H1 (cell line): ENCODE data around the gene ERICH6. TPM values are rescaled to one million over a fixed set of nuclear protein-coding genes. Genes with fewer than 3 reads are reported as not detected.
"Not testable (repeated sequence)": the region's sequence is repeated elsewhere in the genome, so short reads cannot be mapped to it uniquely, and the experiment has no call there.

ENCODE experiments used
- CTCF ChIA-PET: fragments of 300-600 bp; sonication (Branson Sonifier 250); formaldehyde crosslinking; loops from one replicate; lab custom pipeline; 2021; ENCODE audit not compliant: partially characterized antibody; lab: Charles Lee
- POLR2A ChIA-PET: fragments of 300-600 bp; sonication (Branson Sonifier 250); formaldehyde crosslinking; loops from one replicate; lab custom pipeline; 2021; ENCODE audit warnings: inconsistent platforms; ENCODE audit not compliant: partially characterized antibody; lab: Charles Lee
- DNase-seq, 2 experiments: peaks; one replicate each; pipeline versions ENCODE4 v3.0.0 to v3.0.0-alpha.2; 2010 to 2022; ENCODE audit warnings: low spot score in 2 of 2, low read depth in 1 of 2, mixed read lengths in 1 of 2
- FAIRE-seq: peaks from 2 replicates; lab custom pipeline; 2011; peaks lifted over from hg19 to GRCh38; lab: Jason Lieb, UNC
- H2AFZ ChIP-seq: 2 replicates; pipeline ENCODE4 v1.8.1; 2012; ENCODE audit warnings: low read length, inconsistent platforms
- H2AK5ac ChIP-seq: 2 replicates; pipeline ENCODE4 v1.6.1; 2013; ENCODE audit warnings: low read depth, low read length
- H2BK120ac ChIP-seq: replicated peaks from 2 replicates; pipeline ENCODE3; 2013; ENCODE audit warnings: low read depth, low read length, inconsistent platforms
- H2BK12ac ChIP-seq: 2 replicates; pipeline ENCODE4 v1.6.1; 2013; ENCODE audit warnings: low read depth, low read length
- H2BK15ac ChIP-seq: 2 replicates; pipeline ENCODE4 v1.6.1; 2013; ENCODE audit warnings: low read length
- H2BK20ac ChIP-seq: 2 replicates; pipeline ENCODE4 v1.6.1; 2013; ENCODE audit warnings: low read length
- H2BK5ac ChIP-seq: 2 replicates; pipeline ENCODE4 v1.6.1; 2013; ENCODE audit warnings: low read depth, low read length
- H3K14ac ChIP-seq: 2 replicates; pipeline ENCODE4 v1.6.1; 2013; ENCODE audit warnings: inconsistent platforms; ENCODE audit not compliant: insufficient read length
- H3K18ac ChIP-seq: 2 replicates; pipeline ENCODE4 v1.6.1; 2013; ENCODE audit warnings: low read length; ENCODE audit errors: extremely low read depth
- H3K23ac ChIP-seq: 2 replicates; pipeline ENCODE4 v1.6.1; 2013; ENCODE audit warnings: inconsistent platforms; ENCODE audit not compliant: insufficient read length
- H3K23me2 ChIP-seq: 2 replicates; pipeline ENCODE4 v1.6.1; 2013; ENCODE audit warnings: low read depth, low read length
- H3K27ac ChIP-seq: 2 replicates; pipeline ENCODE4 v1.6.1; 2011; ENCODE audit warnings: low read depth, low read length, inconsistent platforms
- H3K27me3 ChIP-seq, 4 experiments: replicated peaks in 1 of 4; 1 replicate in 1 of 4; 2 replicates in 3 of 4; pipeline versions ENCODE4 v1.6.1 to v1.8.1; 2011 to 2013; ENCODE audit warnings: low read length in 3 of 4, mild to moderate bottlenecking in 3 of 4, inconsistent platforms in 2 of 4, mixed read lengths in 2 of 4, moderate library complexity in 1 of 4; ENCODE audit not compliant: control insufficient read depth in 3 of 4, insufficient read depth in 3 of 4; ENCODE audit errors: extremely low read depth in 1 of 4
- H3K36me3 ChIP-seq, 4 experiments: 2 replicates each; pipeline versions ENCODE4 v1.6.1 to v1.8.1; 2011 to 2013; ENCODE audit warnings: mild to moderate bottlenecking in 4 of 4, low read length in 3 of 4, moderate library complexity in 2 of 4, control low read depth in 1 of 4, inconsistent platforms in 1 of 4; ENCODE audit not compliant: insufficient read depth in 4 of 4, control insufficient read depth in 2 of 4
- H3K4ac ChIP-seq: replicated peaks from 2 replicates; pipeline ENCODE3; 2013; ENCODE audit warnings: low read length, low read depth, mixed read lengths, inconsistent platforms; ENCODE audit not compliant: insufficient read length
- H3K4me1 ChIP-seq, 4 experiments: replicated peaks in 1 of 4; 1 replicate in 1 of 4; 2 replicates in 3 of 4; pipeline versions ENCODE4 v1.6.1 to v1.8.1; 2011 to 2013; ENCODE audit warnings: low read length in 3 of 4, inconsistent platforms in 2 of 4, mixed read lengths in 1 of 4; ENCODE audit not compliant: insufficient read depth in 4 of 4, control insufficient read depth in 3 of 4
- H3K4me2 ChIP-seq, 2 experiments: 2 replicates each; pipeline versions ENCODE4 v1.6.1 to v1.8.1; 2011 to 2013; ENCODE audit warnings: low read depth in 2 of 2, low read length in 2 of 2, control low read depth in 1 of 2, inconsistent platforms in 1 of 2, mild to moderate bottlenecking in 1 of 2; ENCODE audit not compliant: insufficient read depth in 1 of 2
- H3K4me3 ChIP-seq, 4 experiments: fragments of 200-600, 300-600 bp in 1 of 4; sonication (generic), shearing (Covaris generic), sonication (Bioruptor Twin) in 1 of 4; 2 replicates each; pipeline versions ENCODE4 v1.5.1 to v1.8.1; 2011 to 2016; ENCODE audit warnings: low read length in 4 of 4, low read depth in 3 of 4, control low read depth in 2 of 4, inconsistent platforms in 2 of 4, mild to moderate bottlenecking in 2 of 4, mixed read lengths in 1 of 4, moderate library complexity in 1 of 4; ENCODE audit not compliant: insufficient read depth in 2 of 4; ENCODE audit errors: extremely low read depth in 1 of 4
- H3K56ac ChIP-seq: replicated peaks from 2 replicates; pipeline ENCODE3; 2013; ENCODE audit warnings: low read depth, mild to moderate bottlenecking, mixed read lengths, low read length, inconsistent platforms; ENCODE audit not compliant: insufficient read length
- H3K79me1 ChIP-seq: 2 replicates; pipeline ENCODE4 v1.6.1; 2013; ENCODE audit warnings: low read depth, low read length, control low read depth
- H3K79me2 ChIP-seq, 2 experiments: 2 replicates each; pipeline versions ENCODE4 v1.6.1 to v1.8.1; 2012 to 2013; ENCODE audit warnings: low read length in 2 of 2, mild to moderate bottlenecking in 2 of 2, inconsistent platforms in 1 of 2; ENCODE audit not compliant: insufficient read depth in 2 of 2, control insufficient read depth in 1 of 2
- H3K9ac ChIP-seq, 4 experiments: replicated peaks in 1 of 4; 1 replicate in 1 of 4; 2 replicates in 3 of 4; pipeline versions ENCODE4 v1.6.1 to v1.8.1; 2011 to 2013; ENCODE audit warnings: low read depth in 3 of 4, low read length in 3 of 4, control low read depth in 2 of 4, mild to moderate bottlenecking in 2 of 4, moderate library complexity in 2 of 4, inconsistent platforms in 1 of 4; ENCODE audit errors: extremely low read depth in 1 of 4
- H3K9me3 ChIP-seq, 2 experiments: 2 replicates each; pipeline versions ENCODE4 v1.6.1 to v1.8.1; 2012 to 2013; ENCODE audit warnings: mild to moderate bottlenecking in 2 of 2, moderate library complexity in 2 of 2, control low read depth in 1 of 2, inconsistent platforms in 1 of 2, low read depth in 1 of 2, low read length in 1 of 2, mixed read lengths in 1 of 2; ENCODE audit not compliant: insufficient read depth in 2 of 2
- H4K20me1 ChIP-seq, 2 experiments: replicated peaks in 1 of 2; 2 replicates each; pipeline versions ENCODE3 to v1.8.1; 2011 to 2013; ENCODE audit warnings: inconsistent platforms in 2 of 2, low read length in 2 of 2, mild to moderate bottlenecking in 1 of 2; ENCODE audit not compliant: insufficient read depth in 2 of 2, control insufficient read depth in 1 of 2
- H4K5ac ChIP-seq: 2 replicates; pipeline ENCODE4 v1.6.1; 2013; ENCODE audit warnings: low read length, low read depth, mixed read lengths, inconsistent platforms; ENCODE audit not compliant: insufficient read length
- H4K8ac ChIP-seq: 2 replicates; pipeline ENCODE4 v1.8.0; 2013; ENCODE audit warnings: mild to moderate bottlenecking, moderate library complexity, low read length, inconsistent platforms; ENCODE audit not compliant: insufficient read depth; ENCODE audit errors: extremely low read depth
- H4K91ac ChIP-seq: replicated peaks from 2 replicates; pipeline ENCODE3; 2013; ENCODE audit warnings: low read length, mixed read lengths, inconsistent platforms; ENCODE audit not compliant: insufficient read length
- polyA plus RNA-seq, 7 experiments: library from polyadenylated mRNA; depleted of rRNA in 3 of 7; stranded (reverse) in 5 of 7; unstranded in 2 of 7; fragments of >200 nt in 5 of 7; fragments of 200-250 nt in 2 of 7; gene quantifications; 1 replicate in 5 of 7; 2 replicates in 1 of 7; 4 replicates in 1 of 7; pipeline versions ENCODE4 v1.2.1 to v1.2.3, GENCODE V29; 2011 to 2013; ENCODE audit warnings: missing spikeins in 2 of 7, mixed read lengths in 2 of 7
- total RNA-seq: library from RNA; stranded (reverse); fragmentation: NEBNext Ultra II Directional; extraction: Animal tissue kit (Norgen Biotek cat#: 25700); gene quantifications from 2 replicates; pipeline ENCODE4 v1.2.1, GENCODE V29; 2021

ERICH6 gene
- total and polyA plus RNA-seq, 2 of the 8 experiments (the other 6 are each of a cell fraction or from before 2014, with no cell fraction given): not detected

- H2BK5ac ChIP-seq, DNase-seq, H3K4ac ChIP-seq, H4K5ac ChIP-seq, CTCF ChIA-PET, FAIRE-seq, H2AFZ ChIP-seq, H2BK120ac ChIP-seq, POLR2A ChIA-PET, H3K4me2 ChIP-seq, H3K18ac ChIP-seq, H3K27ac ChIP-seq, H3K79me1 ChIP-seq, H3K23me2 ChIP-seq, H3K27me3 ChIP-seq, H2AK5ac ChIP-seq, H4K20me1 ChIP-seq, H3K23ac ChIP-seq, H3K4me1 ChIP-seq, H3K14ac ChIP-seq, H3K56ac ChIP-seq, H2BK15ac ChIP-seq, H3K9me3 ChIP-seq, H4K8ac ChIP-seq, H4K91ac ChIP-seq, H3K4me3 ChIP-seq, H2BK20ac ChIP-seq, H2BK12ac ChIP-seq, H3K9ac ChIP-seq: not testable (repeated sequence)
- Histone ChIP-seq H3K79me2 (peaks cover 0 to 50% of the 10 kb centered on the region in 2 experiments; a peak in 2 of 4 replicates), H3K36me3 (peaks cover 0 to 41% (median 11%) of the 10 kb centered on the region in 4 experiments; a peak in 6 of 8 replicates)
Measured at GRCh38 chr3:150622955-150623354, 80.8 kb downstream of the ERICH6 start.
